HepG2 (cell line): ENCODE data around the gene CPEB3. TPM values are rescaled to one million over a fixed set of nuclear protein-coding genes. Genes with fewer than 3 reads are reported as not detected.

Source experiments
- EHMT2 ChIP-seq: fragments of 200-600 bp; sonication (generic); IDR thresholded peaks from 2 replicates; pipeline ENCODE4 v1.7.0; 2017; ENCODE audit warnings: antibody characterized with exemption, low read depth, low read length, borderline replicate concordance
- ELF1 ChIP-seq: sonication (generic); formaldehyde crosslinking; IDR thresholded peaks from 2 replicates; pipeline ENCODE4 v1.4.0; 2020; ENCODE audit warnings: missing genetic modification reagents
- FOXK1 ChIP-seq: sonication (generic); formaldehyde crosslinking; IDR thresholded peaks from 2 replicates; pipeline ENCODE4 v1.4.0; 2020; ENCODE audit warnings: low read depth, missing genetic modification reagents, borderline replicate concordance
- ISL2 ChIP-seq: sonication (generic); formaldehyde crosslinking; IDR thresholded peaks from 2 replicates; pipeline ENCODE4 v1.5.0; 2020; ENCODE audit warnings: missing genetic modification reagents
- NONO ChIP-seq, 2 experiments: fragments of 450-650 bp in 1 of 2; sonication (generic) in 1 of 2; formaldehyde crosslinking in 1 of 2; IDR thresholded peaks in 1 of 2; conservative IDR thresholded peaks in 1 of 2; 2 replicates each; pipeline versions ENCODE4 v1.6.1 to v1.8.0; 2017 to 2022; ENCODE audit warnings: mild to moderate bottlenecking in 1 of 2, missing genetic modification reagents in 1 of 2, moderate library complexity in 1 of 2
- POLR2AphosphoS5 ChIP-seq: IDR thresholded peaks from 2 replicates; pipeline ENCODE4 v1.6.1; 2012; ENCODE audit warnings: low read depth, low read length
- RCOR2 ChIP-seq: IDR thresholded peaks from 2 replicates; pipeline ENCODE4 v1.6.1; 2016; ENCODE audit warnings: missing biosample characterization, missing genetic modification reagents
- RNF2 ChIP-seq: fragments of 450-650 bp; conservative IDR thresholded peaks from 2 replicates; pipeline ENCODE4 v1.6.1; 2016; ENCODE audit warnings: low read depth
- SPEN ChIP-seq: sonication (generic); formaldehyde crosslinking; IDR thresholded peaks from 2 replicates; pipeline ENCODE4 v1.5.1; 2020; ENCODE audit warnings: low read depth, mild to moderate bottlenecking, missing genetic modification reagents
- THAP11 ChIP-seq: IDR thresholded peaks from 2 replicates; pipeline ENCODE4 v1.6.1; 2016; ENCODE audit warnings: missing biosample characterization, missing genetic modification reagents
- ZNF350 ChIP-seq: sonication (generic); formaldehyde crosslinking; IDR thresholded peaks from 2 replicates; pipeline ENCODE4 v1.4.0; 2020; ENCODE audit warnings: mild to moderate bottlenecking, low read depth, missing genetic modification reagents, borderline replicate concordance
- polyA plus RNA-seq, 8 experiments: library from polyadenylated mRNA; depleted of rRNA in 3 of 8; stranded (reverse) in 7 of 8; unstranded in 1 of 8; fragments of >200 nt; fragmentation: Illumina TruSeq in 4 of 8; extraction: Trizol in 4 of 8; gene quantifications; 2 replicates each; pipeline versions ENCODE4 v1.2.1 to v1.2.3, GENCODE V29; 2011 to 2016; ENCODE audit warnings: low read depth in 4 of 8, missing spikeins in 1 of 8, mixed read lengths in 1 of 8; ENCODE audit not compliant: insufficient read depth in 1 of 8
- total RNA-seq, 5 experiments: library from RNA; depleted of rRNA; stranded (reverse); fragments of >200 nt; fragmentation: Illumina TruSeq; extraction: Trizol; gene quantifications; 2 replicates each; pipeline ENCODE4 v1.2.3, GENCODE V29; 2016; ENCODE audit warnings: low read depth in 1 of 5
- TF ChIP-seq, protein P1 (sequence below): sonication (generic); formaldehyde crosslinking; IDR thresholded peaks from 2 replicates; pipeline ENCODE4 v1.4.0; 2020; ENCODE audit warnings: missing genetic modification reagents
- TF ChIP-seq, protein P2 (sequence below): sonication (generic); formaldehyde crosslinking; IDR thresholded peaks from 2 replicates; pipeline ENCODE4 v1.5.0; 2020; ENCODE audit warnings: missing genetic modification reagents
- TF ChIP-seq, protein P3 (sequence below): sonication (generic); formaldehyde crosslinking; IDR thresholded peaks from 2 replicates; pipeline ENCODE4 v1.5.1; 2020; ENCODE audit warnings: mild to moderate bottlenecking, missing genetic modification reagents, borderline replicate concordance

CPEB3 gene
- total and polyA plus RNA-seq, 2 of the 13 experiments (the other 11 are each of a cell fraction or from before 2014, with no cell fraction given): 0.66 to 0.70 TPM

DNA sequence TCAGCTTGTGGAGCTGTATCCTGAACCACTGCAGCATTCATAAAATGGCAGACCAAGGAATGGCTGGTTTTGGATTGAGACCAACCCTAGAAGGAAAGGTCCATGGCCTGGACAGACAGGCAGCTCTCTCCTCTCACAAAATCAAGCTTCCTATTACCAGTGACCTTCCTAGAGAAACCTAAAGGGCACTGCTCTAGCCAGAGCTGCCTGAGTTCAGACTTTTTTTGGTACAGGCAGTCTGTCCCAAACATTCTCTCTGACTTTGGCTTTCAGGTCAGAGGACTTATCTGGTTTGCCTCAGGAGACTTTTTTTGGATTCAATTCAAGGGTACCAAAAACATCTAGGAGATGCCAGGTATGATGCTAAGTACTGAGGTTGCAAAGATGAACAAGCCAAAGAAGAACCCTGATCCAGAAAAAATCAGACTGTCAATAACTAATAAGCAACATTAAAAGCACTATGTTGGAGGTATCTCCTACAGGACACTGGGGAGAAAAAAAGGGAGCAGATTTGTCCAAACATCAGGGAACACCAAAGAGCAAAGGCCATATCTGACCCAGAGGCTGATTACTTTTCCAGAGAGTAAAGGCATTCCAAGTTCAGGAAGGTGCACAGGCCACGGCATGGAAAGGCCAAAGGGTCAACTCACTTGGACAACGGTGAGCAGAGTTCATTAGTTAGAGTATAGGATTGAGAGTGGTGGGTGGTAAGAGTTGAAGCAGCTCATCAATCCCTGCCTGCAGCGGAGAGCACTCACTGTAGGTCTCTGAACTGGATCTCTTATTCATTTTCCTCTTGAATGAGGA is 169.0 kb downstream of the CPEB3 start (continued):
- TF ChIP-seq, protein P1, sequence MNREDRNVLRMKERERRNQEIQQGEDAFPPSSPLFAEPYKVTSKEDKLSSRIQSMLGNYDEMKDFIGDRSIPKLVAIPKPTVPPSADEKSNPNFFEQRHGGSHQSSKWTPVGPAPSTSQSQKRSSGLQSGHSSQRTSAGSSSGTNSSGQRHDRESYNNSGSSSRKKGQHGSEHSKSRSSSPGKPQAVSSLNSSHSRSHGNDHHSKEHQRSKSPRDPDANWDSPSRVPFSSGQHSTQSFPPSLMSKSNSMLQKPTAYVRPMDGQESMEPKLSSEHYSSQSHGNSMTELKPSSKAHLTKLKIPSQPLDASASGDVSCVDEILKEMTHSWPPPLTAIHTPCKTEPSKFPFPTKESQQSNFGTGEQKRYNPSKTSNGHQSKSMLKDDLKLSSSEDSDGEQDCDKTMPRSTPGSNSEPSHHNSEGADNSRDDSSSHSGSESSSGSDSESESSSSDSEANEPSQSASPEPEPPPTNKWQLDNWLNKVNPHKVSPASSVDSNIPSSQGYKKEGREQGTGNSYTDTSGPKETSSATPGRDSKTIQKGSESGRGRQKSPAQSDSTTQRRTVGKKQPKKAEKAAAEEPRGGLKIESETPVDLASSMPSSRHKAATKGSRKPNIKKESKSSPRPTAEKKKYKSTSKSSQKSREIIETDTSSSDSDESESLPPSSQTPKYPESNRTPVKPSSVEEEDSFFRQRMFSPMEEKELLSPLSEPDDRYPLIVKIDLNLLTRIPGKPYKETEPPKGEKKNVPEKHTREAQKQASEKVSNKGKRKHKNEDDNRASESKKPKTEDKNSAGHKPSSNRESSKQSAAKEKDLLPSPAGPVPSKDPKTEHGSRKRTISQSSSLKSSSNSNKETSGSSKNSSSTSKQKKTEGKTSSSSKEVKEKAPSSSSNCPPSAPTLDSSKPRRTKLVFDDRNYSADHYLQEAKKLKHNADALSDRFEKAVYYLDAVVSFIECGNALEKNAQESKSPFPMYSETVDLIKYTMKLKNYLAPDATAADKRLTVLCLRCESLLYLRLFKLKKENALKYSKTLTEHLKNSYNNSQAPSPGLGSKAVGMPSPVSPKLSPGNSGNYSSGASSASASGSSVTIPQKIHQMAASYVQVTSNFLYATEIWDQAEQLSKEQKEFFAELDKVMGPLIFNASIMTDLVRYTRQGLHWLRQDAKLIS (CRISPR knock-in tag): no peak
- TF ChIP-seq ZNF350 (CRISPR knock-in tag) (0 out of 2 replicates have a peak, but pooled peaks have one; percentile 47), THAP11 (CRISPR knock-in tag) (peak; percentile 69; the same call in 1 of the 2 replicates), NONO (IDR thresholded peaks at IDR 0.05) (no peak), NONO (CRISPR knock-in tag; conservative IDR thresholded peaks at IDR 0.05) (peak; percentile 78), ISL2 (CRISPR knock-in tag) (peak; percentile 76), EHMT2 (peak; percentile 42; the same call in 1 of the 2 replicates), ELF1 (CRISPR knock-in tag) (0 out of 2 replicates have a peak, but pooled peaks have one; percentile 14), FOXK1 (CRISPR knock-in tag) (peak; percentile 68; the same call in 1 of the 2 replicates), RCOR2 (CRISPR knock-in tag) (peak; percentile 92), POLR2AphosphoS5 (no peak), RNF2 (no peak), SPEN (peak; percentile 72; the same call in 1 of the 2 replicates)
- TF ChIP-seq, protein P2, sequence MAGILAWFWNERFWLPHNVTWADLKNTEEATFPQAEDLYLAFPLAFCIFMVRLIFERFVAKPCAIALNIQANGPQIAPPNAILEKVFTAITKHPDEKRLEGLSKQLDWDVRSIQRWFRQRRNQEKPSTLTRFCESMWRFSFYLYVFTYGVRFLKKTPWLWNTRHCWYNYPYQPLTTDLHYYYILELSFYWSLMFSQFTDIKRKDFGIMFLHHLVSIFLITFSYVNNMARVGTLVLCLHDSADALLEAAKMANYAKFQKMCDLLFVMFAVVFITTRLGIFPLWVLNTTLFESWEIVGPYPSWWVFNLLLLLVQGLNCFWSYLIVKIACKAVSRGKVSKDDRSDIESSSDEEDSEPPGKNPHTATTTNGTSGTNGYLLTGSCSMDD (CRISPR knock-in tag): no peak
- TF ChIP-seq, protein P3, sequence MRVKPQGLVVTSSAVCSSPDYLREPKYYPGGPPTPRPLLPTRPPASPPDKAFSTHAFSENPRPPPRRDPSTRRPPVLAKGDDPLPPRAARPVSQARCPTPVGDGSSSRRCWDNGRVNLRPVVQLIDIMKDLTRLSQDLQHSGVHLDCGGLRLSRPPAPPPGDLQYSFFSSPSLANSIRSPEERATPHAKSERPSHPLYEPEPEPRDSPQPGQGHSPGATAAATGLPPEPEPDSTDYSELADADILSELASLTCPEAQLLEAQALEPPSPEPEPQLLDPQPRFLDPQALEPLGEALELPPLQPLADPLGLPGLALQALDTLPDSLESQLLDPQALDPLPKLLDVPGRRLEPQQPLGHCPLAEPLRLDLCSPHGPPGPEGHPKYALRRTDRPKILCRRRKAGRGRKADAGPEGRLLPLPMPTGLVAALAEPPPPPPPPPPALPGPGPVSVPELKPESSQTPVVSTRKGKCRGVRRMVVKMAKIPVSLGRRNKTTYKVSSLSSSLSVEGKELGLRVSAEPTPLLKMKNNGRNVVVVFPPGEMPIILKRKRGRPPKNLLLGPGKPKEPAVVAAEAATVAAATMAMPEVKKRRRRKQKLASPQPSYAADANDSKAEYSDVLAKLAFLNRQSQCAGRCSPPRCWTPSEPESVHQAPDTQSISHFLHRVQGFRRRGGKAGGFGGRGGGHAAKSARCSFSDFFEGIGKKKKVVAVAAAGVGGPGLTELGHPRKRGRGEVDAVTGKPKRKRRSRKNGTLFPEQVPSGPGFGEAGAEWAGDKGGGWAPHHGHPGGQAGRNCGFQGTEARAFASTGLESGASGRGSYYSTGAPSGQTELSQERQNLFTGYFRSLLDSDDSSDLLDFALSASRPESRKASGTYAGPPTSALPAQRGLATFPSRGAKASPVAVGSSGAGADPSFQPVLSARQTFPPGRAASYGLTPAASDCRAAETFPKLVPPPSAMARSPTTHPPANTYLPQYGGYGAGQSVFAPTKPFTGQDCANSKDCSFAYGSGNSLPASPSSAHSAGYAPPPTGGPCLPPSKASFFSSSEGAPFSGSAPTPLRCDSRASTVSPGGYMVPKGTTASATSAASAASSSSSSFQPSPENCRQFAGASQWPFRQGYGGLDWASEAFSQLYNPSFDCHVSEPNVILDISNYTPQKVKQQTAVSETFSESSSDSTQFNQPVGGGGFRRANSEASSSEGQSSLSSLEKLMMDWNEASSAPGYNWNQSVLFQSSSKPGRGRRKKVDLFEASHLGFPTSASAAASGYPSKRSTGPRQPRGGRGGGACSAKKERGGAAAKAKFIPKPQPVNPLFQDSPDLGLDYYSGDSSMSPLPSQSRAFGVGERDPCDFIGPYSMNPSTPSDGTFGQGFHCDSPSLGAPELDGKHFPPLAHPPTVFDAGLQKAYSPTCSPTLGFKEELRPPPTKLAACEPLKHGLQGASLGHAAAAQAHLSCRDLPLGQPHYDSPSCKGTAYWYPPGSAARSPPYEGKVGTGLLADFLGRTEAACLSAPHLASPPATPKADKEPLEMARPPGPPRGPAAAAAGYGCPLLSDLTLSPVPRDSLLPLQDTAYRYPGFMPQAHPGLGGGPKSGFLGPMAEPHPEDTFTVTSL (CRISPR knock-in tag): peak; percentile 87; the same call in 1 of the 2 replicates
